Urinary bladder (tissue), 4 donors: ENCODE results near the gene DOCK4. TPM values are rescaled to one million over a fixed set of nuclear protein-coding genes. Genes with fewer than 3 reads are reported as not detected.

Experiments used
- DNase-seq: peaks from one replicate; pipeline ENCODE4 v3.0.0-alpha.2; 2015; ENCODE audit errors: extremely low spot score
- H3K27ac ChIP-seq: one replicate; pipeline ENCODE4 v1.5.1; 2013; ENCODE audit warnings: low read depth, mild to moderate bottlenecking, moderate library complexity
- H3K36me3 ChIP-seq: one replicate; pipeline ENCODE4 v1.6.1; 2013; ENCODE audit warnings: mild to moderate bottlenecking, moderate library complexity; ENCODE audit not compliant: insufficient read depth
- H3K4me1 ChIP-seq: one replicate; pipeline ENCODE4 v1.6.1; 2013; ENCODE audit warnings: mild to moderate bottlenecking, moderate library complexity; ENCODE audit not compliant: insufficient read depth
- H3K4me3 ChIP-seq: one replicate; pipeline ENCODE4 v1.5.1; 2013; ENCODE audit warnings: low read depth, low read length
- WGBS: extraction: QIAGEN DNeasy Blood & Tissue Kit; methylation state at CpG from one replicate; pipeline ENCODE4 v1.1.7; 2013; 5-methylcytosine and 5-hydroxymethylcytosine counted together
- polyA plus RNA-seq: library from polyadenylated mRNA; stranded (reverse); fragments of 200-250 nt; gene quantifications from one replicate; pipeline ENCODE4 v1.2.3, GENCODE V29; 2013
- total RNA-seq: library from RNA; depleted of rRNA; stranded (reverse); fragments of >200 nt; gene quantifications from one replicate; pipeline ENCODE4 v1.2.3, GENCODE V29; 2014
- donor health status: healthy with polysubstance abuse.
- donor health status: healthy.

Gene DOCK4
- total and polyA plus RNA-seq, 2 donors: 5.9 to 46.5 TPM

DNA sequence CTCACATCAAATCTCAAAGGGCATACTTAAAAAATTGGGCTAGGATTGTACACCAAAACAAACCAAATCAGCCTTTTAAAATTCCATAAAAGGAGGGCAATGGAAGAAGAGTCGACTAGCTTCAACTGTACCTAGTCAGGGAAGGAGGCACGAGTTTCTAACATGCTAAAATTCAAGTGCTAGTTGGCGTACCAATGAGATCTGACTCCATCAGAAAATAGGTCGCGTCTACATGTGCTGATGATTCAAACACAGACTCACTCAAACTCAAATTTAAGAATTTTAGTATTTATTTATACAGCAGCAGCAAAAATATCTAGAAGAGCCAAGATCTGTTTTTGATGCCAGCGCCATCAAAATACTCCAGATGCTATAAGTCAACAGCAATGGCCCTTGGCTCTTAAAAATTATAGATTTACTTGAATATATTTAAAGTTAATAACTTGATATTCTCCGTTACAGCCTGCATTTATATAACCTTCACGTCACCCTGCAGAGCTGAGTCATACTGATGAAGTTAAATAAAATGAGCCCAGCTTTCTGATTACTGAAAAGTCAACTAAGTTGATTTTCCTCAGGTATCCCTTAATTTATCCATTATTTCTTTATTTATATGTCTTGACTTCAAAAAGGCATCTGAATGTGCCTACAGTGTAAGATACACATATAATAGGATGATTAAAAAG is 341.8 kb downstream of the DOCK4 start:
- DNase-seq: no peak
- Histone ChIP-seq H3K4me3 (no peak overlapping the region), H3K4me1 (no peaks in the 10 kb centered on the region), H3K36me3 (no peaks in the 10 kb centered on the region), H3K27ac (no peak overlapping the region)
- 83% methylated on average over 8 of the region's 8 CpGs for WGBS

DNA sequence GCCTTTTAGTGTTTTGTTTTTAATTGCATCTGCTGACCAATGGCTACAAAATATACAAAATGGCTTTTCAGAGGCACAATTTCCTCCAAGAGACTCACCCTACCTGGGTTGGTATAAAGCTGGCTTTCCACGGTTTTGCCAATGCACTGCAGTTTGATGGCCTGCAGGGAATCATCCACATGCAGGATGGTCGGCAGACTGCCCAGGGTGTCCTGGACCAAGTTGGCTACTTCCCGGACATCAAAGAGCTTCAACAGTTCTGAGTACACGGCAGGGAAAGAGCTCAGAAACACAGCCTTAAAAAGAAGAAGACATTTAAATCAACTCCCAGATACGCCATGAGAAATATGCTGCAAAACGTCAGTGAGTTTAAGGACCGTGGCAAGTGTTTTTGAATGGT is 342.9 kb downstream of the DOCK4 start:
- no peak for DNase-seq
- 68% methylated on average over 7 of the region's 7 CpGs for WGBS
- no peak overlapping the region for H3K27ac ChIP-seq

DNA sequence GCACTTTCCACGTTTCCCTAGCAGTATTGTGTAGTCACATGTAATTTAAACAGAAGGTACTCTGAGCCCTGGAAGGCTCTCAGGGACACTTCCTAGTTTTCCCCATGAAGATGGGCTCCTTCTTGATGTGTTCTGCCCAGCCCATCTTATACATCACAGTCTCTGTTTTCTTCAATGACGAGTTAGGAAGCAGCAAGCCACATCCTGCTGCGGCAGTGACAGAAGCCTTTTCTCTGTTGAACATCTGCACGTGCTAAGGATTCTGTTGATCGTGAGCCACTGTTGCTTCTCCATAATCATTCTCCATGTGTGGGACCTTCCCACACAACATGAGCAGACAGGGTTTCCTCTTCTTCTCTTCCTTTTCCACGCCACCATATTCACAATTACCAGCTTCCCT is 346.0 kb downstream of the DOCK4 start:
- H3K4me1 ChIP-seq: no peaks in the 10 kb centered on the region
- 86% methylated on average over 6 of the region's 6 CpGs for WGBS
- H3K36me3 ChIP-seq: no peaks in the 10 kb centered on the region
- no peak for DNase-seq
- H3K4me3 ChIP-seq: no peak overlapping the region
- H3K27ac ChIP-seq: no peak overlapping the region

More for the DNA sequence above, 342.9 kb downstream of the DOCK4 start:
- Histone ChIP-seq H3K36me3 (no peaks in the 10 kb centered on the region), H3K4me1 (no peaks in the 10 kb centered on the region), H3K4me3 (no peak overlapping the region)

DNA sequence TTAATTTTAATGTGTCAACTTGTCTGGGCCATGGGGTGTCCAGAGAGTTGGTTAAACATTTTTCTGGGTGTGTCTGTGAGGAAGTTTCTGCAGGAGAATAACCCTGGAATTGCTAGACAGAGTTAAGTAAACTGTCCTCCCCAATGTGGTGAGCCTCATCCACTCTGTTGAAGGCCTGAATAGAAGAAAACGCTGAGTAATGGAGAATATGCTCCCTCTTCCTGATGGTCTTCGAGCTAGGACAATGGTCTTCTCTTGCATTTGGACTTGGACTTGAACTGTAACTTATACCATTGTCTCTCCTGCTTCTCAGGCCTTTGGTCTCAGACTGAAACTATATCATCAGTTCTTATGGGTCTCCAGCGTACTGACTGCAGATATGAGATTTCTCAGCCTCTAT is 347.9 kb downstream of the DOCK4 start:
- 96% methylated on average over 3 of the region's 3 CpGs for WGBS
- no peak for DNase-seq

DNA sequence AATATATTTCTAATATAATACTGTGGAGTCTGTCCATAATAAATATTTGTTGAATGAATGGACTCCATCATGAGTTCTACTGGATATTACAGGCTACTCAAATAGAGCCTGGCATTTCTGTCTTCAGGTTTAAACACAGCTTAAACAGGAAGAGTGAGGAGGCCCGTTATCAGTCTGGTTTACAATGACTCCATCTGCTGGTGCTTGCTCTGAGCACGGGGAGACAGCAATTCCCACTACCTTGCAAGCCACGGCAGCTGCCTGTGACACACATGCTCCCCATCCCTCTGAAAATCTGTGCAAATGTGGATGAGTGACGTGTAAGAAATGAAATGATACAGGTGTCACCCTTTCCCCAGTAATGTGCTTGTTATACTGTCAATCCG is 350.4 kb downstream of the DOCK4 start:
- no peaks in the 10 kb centered on the region for H3K4me1 ChIP-seq
- no peak for DNase-seq
- no peak overlapping the region for H3K27ac ChIP-seq
- H3K4me3 ChIP-seq: no peak overlapping the region
- whole genome bisulfite sequencing: 46% methylated on average over 5 of the region's 5 CpGs
- H3K36me3 ChIP-seq: no peaks in the 10 kb centered on the region

More for the DNA sequence above, 347.9 kb downstream of the DOCK4 start:
- H3K36me3 ChIP-seq: no peaks in the 10 kb centered on the region
- no peak overlapping the region for H3K27ac ChIP-seq
- no peak overlapping the region for H3K4me3 ChIP-seq
- no peaks in the 10 kb centered on the region for H3K4me1 ChIP-seq

DNA sequence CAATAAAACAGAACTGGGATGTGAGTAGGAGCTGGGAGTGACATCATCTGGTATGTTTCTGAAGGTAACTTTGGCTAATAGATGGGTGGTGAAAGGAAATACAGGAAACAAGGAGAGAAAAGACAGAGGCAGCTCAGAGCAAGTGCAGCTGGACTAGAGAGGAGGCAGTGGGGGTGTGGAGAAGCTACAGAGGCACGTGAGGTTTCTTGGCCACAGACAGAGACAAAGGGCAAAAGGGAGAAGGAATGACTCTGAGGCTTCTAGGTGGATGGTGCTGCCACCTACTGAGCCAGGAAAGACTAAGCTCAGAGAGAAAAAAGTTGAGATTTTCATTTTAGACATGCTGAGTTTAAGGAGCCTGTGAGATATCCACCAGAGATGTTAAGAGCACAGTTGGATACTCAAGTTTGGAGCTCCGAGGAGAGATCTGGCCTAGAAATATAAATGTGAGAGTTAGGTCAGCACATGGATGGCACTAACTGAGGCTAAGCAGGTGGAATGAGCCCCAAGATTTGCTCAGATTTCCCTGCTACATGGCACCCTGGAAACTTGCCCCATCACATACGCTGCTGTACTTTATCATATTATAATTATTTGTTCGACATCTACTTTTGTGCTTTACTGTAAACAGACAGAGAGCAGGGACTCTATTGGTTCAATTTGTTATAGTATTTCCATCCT is 350.9 kb downstream of the DOCK4 start:
- no peak for DNase-seq
- no peaks in the 10 kb centered on the region for H3K36me3 ChIP-seq
- no peaks in the 10 kb centered on the region for H3K4me1 ChIP-seq
- WGBS: 60% methylated on average over 4 of the region's 4 CpGs
- H3K27ac ChIP-seq: no peak overlapping the region
- H3K4me3 ChIP-seq: no peak overlapping the region

DNA sequence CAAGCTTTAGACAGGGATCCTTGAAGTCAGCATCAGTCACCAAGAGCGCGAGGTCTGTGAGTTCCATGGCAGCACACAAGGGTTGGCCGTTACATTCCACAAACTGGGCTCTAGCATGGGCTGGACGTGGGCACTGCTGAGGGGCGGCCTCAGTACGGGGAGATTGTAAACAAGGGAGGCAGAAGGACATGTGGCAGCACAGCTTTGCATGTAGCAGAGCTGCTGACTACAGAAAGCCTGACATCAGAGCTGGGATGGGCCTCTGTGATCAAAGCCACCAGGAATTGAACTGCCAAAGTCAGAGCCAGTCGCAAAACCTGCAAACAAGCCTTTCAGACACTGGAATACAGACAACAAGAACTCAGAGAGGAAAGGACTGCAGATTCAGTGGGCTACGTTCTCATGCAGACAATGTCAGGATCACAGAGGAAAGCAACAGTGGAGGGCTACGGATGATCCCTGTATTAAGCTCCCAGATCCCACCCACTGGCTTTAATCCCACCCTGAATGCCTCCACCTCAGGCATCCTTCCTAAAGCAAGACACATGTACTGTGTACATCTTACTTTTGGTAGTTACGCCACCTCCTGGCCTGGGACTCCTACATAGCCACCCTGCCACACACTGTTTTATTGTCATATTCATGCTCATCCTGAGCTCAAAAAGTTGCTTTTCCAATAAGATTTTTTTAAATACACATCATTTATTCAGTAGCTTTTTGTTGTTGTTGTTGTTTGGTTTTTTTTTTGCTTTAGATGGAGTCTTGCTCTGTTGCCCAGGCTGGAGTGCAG is 352.8 kb downstream of the DOCK4 start:
- Histone ChIP-seq H3K4me3 (no peak overlapping the region), H3K27ac (no peak overlapping the region), H3K36me3 (no peaks in the 10 kb centered on the region), H3K4me1 (no peaks in the 10 kb centered on the region)
- WGBS: 90% methylated on average over 10 of the region's 10 CpGs
- no peak for DNase-seq

DNA sequence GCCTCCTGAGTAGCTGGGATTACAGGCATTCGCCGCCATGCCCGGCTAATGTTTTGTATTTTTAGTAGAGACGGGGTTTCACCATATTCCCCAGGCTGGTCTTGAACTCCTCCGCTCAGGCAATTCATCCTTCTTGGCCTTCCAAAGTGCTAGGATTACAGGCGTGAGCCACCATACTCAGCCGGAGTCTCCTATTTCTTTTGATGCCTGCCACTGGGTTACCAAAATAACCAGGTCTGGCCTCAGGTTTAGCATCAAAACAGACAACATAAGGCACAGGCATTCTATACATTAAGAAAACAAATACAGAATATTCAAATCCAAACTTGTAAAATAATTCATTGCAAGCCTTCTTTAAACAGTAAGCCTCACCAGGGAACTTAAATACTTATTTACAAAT is 354.1 kb downstream of the DOCK4 start:
- WGBS: 91% methylated on average over 7 of the region's 7 CpGs
- no peak for DNase-seq

DNA sequence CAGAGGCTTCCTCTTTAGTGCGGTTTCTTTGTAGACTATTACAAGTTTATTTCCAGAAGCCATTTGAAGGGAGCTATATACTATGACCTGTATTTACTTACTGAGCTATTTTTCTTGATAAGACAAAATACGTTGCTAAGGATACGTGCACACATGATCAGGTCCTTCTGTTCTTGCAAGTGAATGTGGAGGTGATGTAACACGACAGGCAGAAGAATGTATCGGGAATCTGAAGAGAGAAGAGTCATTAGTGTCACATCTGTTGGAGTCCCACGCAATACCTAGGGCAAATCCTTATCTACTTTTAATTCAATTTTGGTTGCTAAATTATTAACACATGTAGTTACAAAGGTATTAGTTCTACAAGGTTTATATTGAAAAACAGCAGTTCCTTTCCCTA is 359.3 kb downstream of the DOCK4 start:
- no peaks in the 10 kb centered on the region for H3K36me3 ChIP-seq
- WGBS: 91% methylated on average over 6 of the region's 6 CpGs
- H3K4me3 ChIP-seq: no peak overlapping the region
- no peak overlapping the region for H3K27ac ChIP-seq
- H3K4me1 ChIP-seq: no peaks in the 10 kb centered on the region
- DNase-seq: no peak

More for the DNA sequence above, 354.1 kb downstream of the DOCK4 start:
- no peaks in the 10 kb centered on the region for H3K4me1 ChIP-seq
- H3K4me3 ChIP-seq: no peak overlapping the region
- no peaks in the 10 kb centered on the region for H3K36me3 ChIP-seq
- no peak overlapping the region for H3K27ac ChIP-seq

DNA sequence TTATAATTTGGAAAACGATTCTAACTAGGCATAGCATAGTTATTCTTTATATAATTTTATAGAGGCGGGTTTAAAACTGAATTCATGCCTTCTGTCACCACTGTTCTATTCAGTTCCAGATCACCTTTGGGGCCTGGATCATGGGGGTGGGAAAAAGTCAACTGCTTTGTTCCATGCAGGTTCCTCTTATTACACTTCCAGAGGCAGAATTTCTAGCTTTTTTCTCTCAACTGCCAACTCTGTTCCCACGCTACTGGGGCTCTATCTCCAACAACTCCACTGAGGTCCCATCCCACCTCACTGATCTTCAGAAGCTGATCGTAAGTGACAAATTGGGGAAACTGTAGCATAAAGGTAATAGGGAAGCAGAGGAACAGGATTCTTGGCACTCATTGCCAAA is 360.3 kb downstream of the DOCK4 start:
- 97% methylated on average over 4 of the region's 4 CpGs for WGBS
- DNase-seq: no peak
- Histone ChIP-seq H3K4me1 (no peaks in the 10 kb centered on the region), H3K4me3 (no peak overlapping the region), H3K27ac (no peak overlapping the region), H3K36me3 (no peaks in the 10 kb centered on the region)

DNA sequence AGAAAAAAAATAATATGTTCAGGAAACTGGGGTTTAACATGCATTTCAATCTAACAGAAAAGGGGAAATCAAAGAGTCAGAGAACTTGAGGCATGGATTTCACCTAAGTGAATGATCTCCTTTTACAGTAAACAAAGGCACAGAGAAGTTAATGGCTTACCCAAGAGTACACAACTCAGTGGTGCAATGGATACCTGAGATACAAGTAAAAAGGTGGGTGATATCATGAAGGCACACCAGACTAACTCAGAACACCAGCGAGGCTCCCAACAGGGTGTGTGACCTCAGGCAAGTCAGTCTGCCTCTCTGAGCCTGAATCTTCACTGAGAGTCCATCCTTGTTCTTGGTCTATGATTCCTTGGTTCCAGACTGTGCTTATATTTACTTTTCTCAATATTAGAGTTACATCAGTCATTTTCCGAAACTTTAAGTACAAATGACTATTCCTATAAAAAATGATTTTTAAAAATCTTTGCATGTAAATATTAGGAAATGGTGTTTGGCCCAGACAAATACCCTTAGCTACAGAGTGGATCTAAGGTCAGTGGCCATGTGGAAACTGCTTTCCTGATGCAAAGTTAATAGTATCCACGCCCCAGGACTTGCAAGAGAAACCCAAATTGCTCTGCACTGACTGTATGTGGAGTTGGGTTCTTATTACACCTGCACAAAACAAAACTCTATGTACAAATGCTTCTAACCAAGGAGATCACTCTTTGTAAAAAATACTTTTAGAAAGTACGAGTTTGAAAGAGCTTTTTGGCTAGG is 361.1 kb downstream of the DOCK4 start:
- no peaks in the 10 kb centered on the region for H3K4me1 ChIP-seq
- no peak overlapping the region for H3K27ac ChIP-seq
- WGBS: 94% methylated on average over 4 of the region's 4 CpGs
- no peak overlapping the region for H3K4me3 ChIP-seq
- H3K36me3 ChIP-seq: no peaks in the 10 kb centered on the region
- no peak for DNase-seq

DNA sequence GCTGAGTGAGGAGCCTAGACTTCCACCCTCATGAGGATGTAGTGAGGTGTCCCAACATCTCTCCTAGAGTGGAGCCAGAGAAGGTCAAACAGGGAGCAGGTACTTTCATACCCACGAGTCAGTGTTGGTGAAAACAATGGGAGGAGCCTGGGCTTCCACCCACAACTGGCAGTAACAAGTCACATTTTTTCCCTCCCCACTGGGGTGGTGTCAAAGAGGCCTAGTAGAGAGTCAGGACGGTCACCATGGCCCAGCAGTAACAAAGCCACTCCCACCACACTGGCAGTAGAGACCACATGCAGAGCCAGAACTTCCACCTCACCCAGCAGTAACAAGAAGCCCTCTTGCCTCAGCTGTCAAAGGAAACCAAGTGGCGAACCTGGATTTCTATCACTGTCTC is 363.7 kb downstream of the DOCK4 start:
- no peaks in the 10 kb centered on the region for H3K36me3 ChIP-seq
- 85% methylated on average over 3 of the region's 3 CpGs for WGBS
- no peak overlapping the region for H3K27ac ChIP-seq
- H3K4me3 ChIP-seq: no peak overlapping the region
- no peaks in the 10 kb centered on the region for H3K4me1 ChIP-seq
- no peak for DNase-seq

DNA sequence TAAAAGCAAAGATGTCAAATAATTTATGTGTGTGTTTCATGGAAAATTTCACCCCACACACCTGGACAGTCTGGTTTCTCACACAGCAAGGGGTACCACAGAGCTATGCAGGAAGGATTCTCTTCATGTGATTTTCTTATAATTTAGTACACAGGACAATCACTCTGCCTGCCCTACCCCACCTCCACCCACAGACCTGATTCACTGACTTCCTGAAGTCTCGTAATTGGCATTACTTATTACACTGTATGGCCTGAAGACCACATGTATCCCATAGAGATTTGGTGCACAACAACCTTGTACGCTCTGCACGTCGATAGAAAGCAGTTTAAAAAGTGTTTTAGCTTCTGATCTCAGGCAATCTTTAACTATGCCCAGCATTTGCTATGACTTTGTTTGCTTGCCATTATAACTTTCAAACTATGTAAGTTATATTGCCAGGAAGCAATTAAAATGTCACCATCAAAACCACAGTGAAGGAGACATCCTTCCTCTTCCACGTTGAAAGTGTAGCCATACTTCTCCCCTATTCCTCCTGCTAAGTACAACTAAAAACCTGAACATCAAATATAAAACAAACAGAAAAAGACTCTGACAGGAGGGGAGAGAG is 364.5 kb downstream of the DOCK4 start:
- Histone ChIP-seq H3K4me3 (no peak overlapping the region), H3K27ac (no peak overlapping the region), H3K4me1 (no peaks in the 10 kb centered on the region), H3K36me3 (no peaks in the 10 kb centered on the region)
- 67% methylated on average over 5 of the region's 5 CpGs for WGBS
- no peak for DNase-seq
